ENCODE results near the gene PRKAG1. TPM values are rescaled to one million over a fixed set of nuclear protein-coding genes. Genes with fewer than 3 reads are reported as not detected.

PRKAG1 gene
- total RNA-seq, 1 experiment from 2014 or later, result 41.6 TPM

DNA sequence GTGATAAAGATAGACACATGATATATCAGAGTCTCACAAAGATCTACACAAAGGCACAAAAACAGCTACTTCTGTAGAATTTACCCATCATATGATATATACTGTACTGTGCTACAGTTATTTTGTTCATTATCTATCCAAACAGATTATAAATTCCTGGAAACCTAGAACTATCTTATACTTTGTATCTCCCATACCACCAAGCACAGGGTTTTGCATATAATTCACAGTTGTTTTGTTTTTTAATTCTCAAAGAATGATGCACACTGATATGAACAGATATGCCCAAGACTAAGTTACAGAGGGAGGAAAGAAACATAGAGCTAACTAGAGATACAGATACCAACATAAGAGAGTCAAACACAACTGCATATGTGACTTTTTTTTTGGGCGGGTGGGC lies 3.4 kb downstream of the PRKAG1 start:
- H3K9me3 Mint-ChIP-seq, result no peaks in the 10 kb centered on the region
- H3K4me1 Mint-ChIP-seq, result peaks cover 16% of the 10 kb centered on the region
- ChIA-PET CTCF (interaction anchor here (1.2 to 3.5 kb wide), 5 partner anchors 17 to 73 kb away, joined by 4 to 60 read pairs (median 12); partner anchors contain the start of gene DDN), POLR2A (interaction anchor here (1.0 kb wide), 1 partner anchor 45 kb away, joined by 3 read pairs; no protein-coding TSS in a partner anchor)
- no peak overlapping the region for H3K4me3 Mint-ChIP-seq
- no peak for DNase-seq (ENCODE audit: low spot score)
- no peak for ATAC-seq
- H3K27me3 Mint-ChIP-seq (ENCODE audit: low read depth), result peaks cover 6% of the 10 kb centered on the region
- TF ChIP-seq, protein P1, sequence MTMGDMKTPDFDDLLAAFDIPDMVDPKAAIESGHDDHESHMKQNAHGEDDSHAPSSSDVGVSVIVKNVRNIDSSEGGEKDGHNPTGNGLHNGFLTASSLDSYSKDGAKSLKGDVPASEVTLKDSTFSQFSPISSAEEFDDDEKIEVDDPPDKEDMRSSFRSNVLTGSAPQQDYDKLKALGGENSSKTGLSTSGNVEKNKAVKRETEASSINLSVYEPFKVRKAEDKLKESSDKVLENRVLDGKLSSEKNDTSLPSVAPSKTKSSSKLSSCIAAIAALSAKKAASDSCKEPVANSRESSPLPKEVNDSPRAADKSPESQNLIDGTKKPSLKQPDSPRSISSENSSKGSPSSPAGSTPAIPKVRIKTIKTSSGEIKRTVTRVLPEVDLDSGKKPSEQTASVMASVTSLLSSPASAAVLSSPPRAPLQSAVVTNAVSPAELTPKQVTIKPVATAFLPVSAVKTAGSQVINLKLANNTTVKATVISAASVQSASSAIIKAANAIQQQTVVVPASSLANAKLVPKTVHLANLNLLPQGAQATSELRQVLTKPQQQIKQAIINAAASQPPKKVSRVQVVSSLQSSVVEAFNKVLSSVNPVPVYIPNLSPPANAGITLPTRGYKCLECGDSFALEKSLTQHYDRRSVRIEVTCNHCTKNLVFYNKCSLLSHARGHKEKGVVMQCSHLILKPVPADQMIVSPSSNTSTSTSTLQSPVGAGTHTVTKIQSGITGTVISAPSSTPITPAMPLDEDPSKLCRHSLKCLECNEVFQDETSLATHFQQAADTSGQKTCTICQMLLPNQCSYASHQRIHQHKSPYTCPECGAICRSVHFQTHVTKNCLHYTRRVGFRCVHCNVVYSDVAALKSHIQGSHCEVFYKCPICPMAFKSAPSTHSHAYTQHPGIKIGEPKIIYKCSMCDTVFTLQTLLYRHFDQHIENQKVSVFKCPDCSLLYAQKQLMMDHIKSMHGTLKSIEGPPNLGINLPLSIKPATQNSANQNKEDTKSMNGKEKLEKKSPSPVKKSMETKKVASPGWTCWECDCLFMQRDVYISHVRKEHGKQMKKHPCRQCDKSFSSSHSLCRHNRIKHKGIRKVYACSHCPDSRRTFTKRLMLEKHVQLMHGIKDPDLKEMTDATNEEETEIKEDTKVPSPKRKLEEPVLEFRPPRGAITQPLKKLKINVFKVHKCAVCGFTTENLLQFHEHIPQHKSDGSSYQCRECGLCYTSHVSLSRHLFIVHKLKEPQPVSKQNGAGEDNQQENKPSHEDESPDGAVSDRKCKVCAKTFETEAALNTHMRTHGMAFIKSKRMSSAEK (CRISPR knock-in tag; IDR thresholded peaks at IDR 0.05; ENCODE audit: borderline replicate concordance), result no peak
- no peak for TF ChIP-seq PRRX2 (CRISPR knock-in tag; IDR thresholded peaks at IDR 0.05)
- TF ChIP-seq, protein P2, sequence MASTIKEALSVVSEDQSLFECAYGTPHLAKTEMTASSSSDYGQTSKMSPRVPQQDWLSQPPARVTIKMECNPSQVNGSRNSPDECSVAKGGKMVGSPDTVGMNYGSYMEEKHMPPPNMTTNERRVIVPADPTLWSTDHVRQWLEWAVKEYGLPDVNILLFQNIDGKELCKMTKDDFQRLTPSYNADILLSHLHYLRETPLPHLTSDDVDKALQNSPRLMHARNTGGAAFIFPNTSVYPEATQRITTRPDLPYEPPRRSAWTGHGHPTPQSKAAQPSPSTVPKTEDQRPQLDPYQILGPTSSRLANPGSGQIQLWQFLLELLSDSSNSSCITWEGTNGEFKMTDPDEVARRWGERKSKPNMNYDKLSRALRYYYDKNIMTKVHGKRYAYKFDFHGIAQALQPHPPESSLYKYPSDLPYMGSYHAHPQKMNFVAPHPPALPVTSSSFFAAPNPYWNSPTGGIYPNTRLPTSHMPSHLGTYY (CRISPR knock-in tag; IDR thresholded peaks at IDR 0.05), result no peak
- TF ChIP-seq, protein P3, sequence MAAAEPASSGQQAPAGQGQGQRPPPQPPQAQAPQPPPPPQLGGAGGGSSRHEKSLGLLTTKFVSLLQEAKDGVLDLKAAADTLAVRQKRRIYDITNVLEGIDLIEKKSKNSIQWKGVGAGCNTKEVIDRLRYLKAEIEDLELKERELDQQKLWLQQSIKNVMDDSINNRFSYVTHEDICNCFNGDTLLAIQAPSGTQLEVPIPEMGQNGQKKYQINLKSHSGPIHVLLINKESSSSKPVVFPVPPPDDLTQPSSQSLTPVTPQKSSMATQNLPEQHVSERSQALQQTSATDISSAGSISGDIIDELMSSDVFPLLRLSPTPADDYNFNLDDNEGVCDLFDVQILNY (CRISPR knock-in tag; IDR thresholded peaks at IDR 0.05), result no peak
- TF ChIP-seq, protein P4, sequence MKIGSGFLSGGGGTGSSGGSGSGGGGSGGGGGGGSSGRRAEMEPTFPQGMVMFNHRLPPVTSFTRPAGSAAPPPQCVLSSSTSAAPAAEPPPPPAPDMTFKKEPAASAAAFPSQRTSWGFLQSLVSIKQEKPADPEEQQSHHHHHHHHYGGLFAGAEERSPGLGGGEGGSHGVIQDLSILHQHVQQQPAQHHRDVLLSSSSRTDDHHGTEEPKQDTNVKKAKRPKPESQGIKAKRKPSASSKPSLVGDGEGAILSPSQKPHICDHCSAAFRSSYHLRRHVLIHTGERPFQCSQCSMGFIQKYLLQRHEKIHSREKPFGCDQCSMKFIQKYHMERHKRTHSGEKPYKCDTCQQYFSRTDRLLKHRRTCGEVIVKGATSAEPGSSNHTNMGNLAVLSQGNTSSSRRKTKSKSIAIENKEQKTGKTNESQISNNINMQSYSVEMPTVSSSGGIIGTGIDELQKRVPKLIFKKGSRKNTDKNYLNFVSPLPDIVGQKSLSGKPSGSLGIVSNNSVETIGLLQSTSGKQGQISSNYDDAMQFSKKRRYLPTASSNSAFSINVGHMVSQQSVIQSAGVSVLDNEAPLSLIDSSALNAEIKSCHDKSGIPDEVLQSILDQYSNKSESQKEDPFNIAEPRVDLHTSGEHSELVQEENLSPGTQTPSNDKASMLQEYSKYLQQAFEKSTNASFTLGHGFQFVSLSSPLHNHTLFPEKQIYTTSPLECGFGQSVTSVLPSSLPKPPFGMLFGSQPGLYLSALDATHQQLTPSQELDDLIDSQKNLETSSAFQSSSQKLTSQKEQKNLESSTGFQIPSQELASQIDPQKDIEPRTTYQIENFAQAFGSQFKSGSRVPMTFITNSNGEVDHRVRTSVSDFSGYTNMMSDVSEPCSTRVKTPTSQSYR (CRISPR knock-in tag; IDR thresholded peaks at IDR 0.05), result no peak
- TF ChIP-seq, protein P5, sequence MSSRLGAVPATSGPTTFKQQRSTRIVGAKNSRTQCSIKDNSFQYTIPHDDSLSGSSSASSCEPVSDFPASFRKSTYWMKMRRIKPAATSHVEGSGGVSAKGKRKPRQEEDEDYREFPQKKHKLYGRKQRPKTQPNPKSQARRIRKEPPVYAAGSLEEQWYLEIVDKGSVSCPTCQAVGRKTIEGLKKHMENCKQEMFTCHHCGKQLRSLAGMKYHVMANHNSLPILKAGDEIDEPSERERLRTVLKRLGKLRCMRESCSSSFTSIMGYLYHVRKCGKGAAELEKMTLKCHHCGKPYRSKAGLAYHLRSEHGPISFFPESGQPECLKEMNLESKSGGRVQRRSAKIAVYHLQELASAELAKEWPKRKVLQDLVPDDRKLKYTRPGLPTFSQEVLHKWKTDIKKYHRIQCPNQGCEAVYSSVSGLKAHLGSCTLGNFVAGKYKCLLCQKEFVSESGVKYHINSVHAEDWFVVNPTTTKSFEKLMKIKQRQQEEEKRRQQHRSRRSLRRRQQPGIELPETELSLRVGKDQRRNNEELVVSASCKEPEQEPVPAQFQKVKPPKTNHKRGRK (CRISPR knock-in tag; IDR thresholded peaks at IDR 0.05; ENCODE audit: borderline replicate concordance), result no peak
- H3K27ac Mint-ChIP-seq, result no peak overlapping the region
- H3K36me3 Mint-ChIP-seq, result peaks cover 3% of the 10 kb centered on the region; the same call in 1 of the 2 replicates

DNA sequence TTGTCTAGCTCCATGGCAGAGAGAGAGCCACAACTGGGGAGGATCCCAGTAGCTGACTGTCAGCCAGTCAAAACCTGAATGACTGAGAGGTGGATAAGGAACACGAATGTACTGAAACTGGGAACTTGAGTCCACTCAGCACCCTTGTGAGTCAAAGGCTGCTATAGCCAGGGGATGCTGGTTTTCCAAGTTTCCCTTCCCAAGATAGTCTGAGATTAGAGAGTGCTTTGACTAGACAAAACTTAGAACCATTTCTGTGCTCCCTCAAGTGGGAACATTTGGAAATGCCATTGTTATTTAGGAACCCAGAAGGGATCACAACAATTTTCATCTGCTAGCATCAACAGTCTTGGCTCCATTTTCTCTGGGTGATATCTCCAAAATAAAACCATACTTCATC lies 4.0 kb downstream of the PRKAG1 start:
- Mint-ChIP-seq H3K4me3 (no peak overlapping the region), H3K27ac (no peak overlapping the region), H3K36me3 (peaks cover 3% of the 10 kb centered on the region; the same call in 1 of the 2 replicates), H3K9me3 (no peaks in the 10 kb centered on the region), H3K4me1 (peaks cover 12% of the 10 kb centered on the region), H3K27me3 (ENCODE audit: low read depth) (peaks cover 6% of the 10 kb centered on the region)
- no peak for TF ChIP-seq RELA (CRISPR knock-in tag; IDR thresholded peaks at IDR 0.05; ENCODE audit: borderline replicate concordance)
- no peak for TF ChIP-seq SMAD3 (CRISPR knock-in tag; IDR thresholded peaks at IDR 0.05; ENCODE audit: borderline replicate concordance)
- no peak for TF ChIP-seq HMGA2 (CRISPR knock-in tag; IDR thresholded peaks at IDR 0.05)
- no peak for TF ChIP-seq GTF2I (CRISPR knock-in tag; conservative IDR thresholded peaks at IDR 0.05)
- no peak for TF ChIP-seq ETV6 (CRISPR knock-in tag; IDR thresholded peaks at IDR 0.05)
- TF ChIP-seq TEAD4 (CRISPR knock-in tag; IDR thresholded peaks at IDR 0.05), result no peak
- TF ChIP-seq, protein P1 (CRISPR knock-in tag; IDR thresholded peaks at IDR 0.05; ENCODE audit: borderline replicate concordance), result no peak
- no peak for TF ChIP-seq NFE2L1 (CRISPR knock-in tag; IDR thresholded peaks at IDR 0.05)
- TF ChIP-seq, protein P6, sequence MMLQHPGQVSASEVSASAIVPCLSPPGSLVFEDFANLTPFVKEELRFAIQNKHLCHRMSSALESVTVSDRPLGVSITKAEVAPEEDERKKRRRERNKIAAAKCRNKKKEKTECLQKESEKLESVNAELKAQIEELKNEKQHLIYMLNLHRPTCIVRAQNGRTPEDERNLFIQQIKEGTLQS (CRISPR knock-in tag; conservative IDR thresholded peaks at IDR 0.05), result no peak
- no peak for TF ChIP-seq JAZF1 (CRISPR knock-in tag; IDR thresholded peaks at IDR 0.05)
- DNase-seq (ENCODE audit: low spot score) (no peak), ATAC-seq (no peak)
- ChIA-PET CTCF (interaction anchor here (1.0 to 2.5 kb wide), 6 partner anchors 17 to 74 kb away, joined by 3 to 25 read pairs (median 5); no protein-coding TSS in a partner anchor), POLR2A (interaction anchor here (0.6 to 1.0 kb wide), 3 partner anchors 18 to 243 kb away, joined by 3 read pairs; no protein-coding TSS in a partner anchor)
